ENCODE data around the gene C19orf12. TPM values are rescaled to one million over a fixed set of nuclear protein-coding genes. Genes with fewer than 3 reads are reported as not detected.

Gene C19orf12
- total RNA-seq, 1 experiment from 2014 or later: 15.5 TPM

DNA sequence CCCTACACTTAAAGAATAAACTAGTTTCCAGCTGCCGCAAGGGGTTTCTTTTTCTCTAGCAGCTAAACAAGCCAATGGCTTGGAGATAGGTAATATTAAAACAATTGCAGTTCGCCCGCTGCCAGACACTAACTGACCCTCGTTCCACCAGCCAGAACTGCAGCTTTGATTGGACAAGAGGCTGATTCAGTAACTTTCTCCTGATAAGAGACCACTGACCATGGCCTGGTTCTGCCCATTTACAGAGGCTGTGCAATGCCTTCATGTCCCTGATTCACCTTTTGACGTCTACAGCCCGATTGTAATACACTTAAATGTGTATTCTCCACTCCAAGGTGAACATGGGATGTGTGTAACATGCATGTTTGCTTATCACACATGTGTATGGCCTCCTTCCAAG, 12.8 kb upstream of the C19orf12 start:
- Mint-ChIP-seq H3K36me3 (no peaks in the 10 kb centered on the region), H3K27ac (no peak overlapping the region), H3K27me3 (ENCODE audit: low read depth) (peaks cover 22% of the 10 kb centered on the region), H3K4me3 (no peak overlapping the region), H3K4me1 (peaks cover 15% of the 10 kb centered on the region), H3K9me3 (no peaks in the 10 kb centered on the region)
- no peak for TF ChIP-seq TEAD1 (CRISPR knock-in tag; IDR thresholded peaks at IDR 0.05)
- ChIA-PET POLR2A (no interaction called here), CTCF (interaction anchor here (0.8 to 4.2 kb wide), 7 partner anchors 10 to 145 kb away, joined by 3 to 58 read pairs (median 8); partner anchors contain the start of gene C19orf12)
- no peak for DNase-seq (ENCODE audit: low spot score)
- ATAC-seq: no peak

DNA sequence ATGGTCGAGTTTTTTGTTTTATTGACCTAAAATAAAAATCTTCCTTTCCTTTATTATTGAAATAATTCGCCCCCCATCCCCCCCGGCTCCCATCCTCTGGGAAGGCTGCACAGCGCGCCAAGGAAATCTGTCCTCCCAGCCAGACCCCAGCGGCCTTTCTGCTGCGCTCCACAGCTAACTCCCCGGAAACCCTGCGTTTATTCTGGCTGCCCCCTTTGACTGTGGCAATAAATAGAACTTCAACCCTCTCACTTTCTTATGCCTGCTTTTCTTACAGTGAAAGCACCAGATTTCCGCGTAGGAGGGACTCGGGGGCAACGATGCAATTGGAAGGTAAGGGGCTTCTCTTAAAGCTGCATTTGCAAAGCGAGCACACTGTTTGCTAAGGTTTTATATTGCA, 9.7 kb upstream of the C19orf12 start:
- peak; percentile 24; the same call in 1 of the 2 replicates for ATAC-seq
- Mint-ChIP-seq H3K4me3 (peak overlapping the region; percentile 60), H3K27me3 (ENCODE audit: low read depth) (peaks cover 24% of the 10 kb centered on the region)
- TF ChIP-seq, protein P1, sequence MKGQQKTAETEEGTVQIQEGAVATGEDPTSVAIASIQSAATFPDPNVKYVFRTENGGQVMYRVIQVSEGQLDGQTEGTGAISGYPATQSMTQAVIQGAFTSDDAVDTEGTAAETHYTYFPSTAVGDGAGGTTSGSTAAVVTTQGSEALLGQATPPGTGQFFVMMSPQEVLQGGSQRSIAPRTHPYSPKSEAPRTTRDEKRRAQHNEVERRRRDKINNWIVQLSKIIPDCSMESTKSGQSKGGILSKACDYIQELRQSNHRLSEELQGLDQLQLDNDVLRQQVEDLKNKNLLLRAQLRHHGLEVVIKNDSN (CRISPR knock-in tag; IDR thresholded peaks at IDR 0.05): no peak
- TF ChIP-seq ZNF232 (CRISPR knock-in tag; IDR thresholded peaks at IDR 0.05) (no peak), JAZF1 (CRISPR knock-in tag; IDR thresholded peaks at IDR 0.05) (no peak), KAT7 (CRISPR knock-in tag; IDR thresholded peaks at IDR 0.05; ENCODE audit: borderline replicate concordance) (no peak), FOXK1 (CRISPR knock-in tag; IDR thresholded peaks at IDR 0.05) (no peak), CREM (CRISPR knock-in tag; IDR thresholded peaks at IDR 0.05) (no peak), TCF7 (CRISPR knock-in tag; IDR thresholded peaks at IDR 0.05; ENCODE audit: low read depth) (no peak), NR1H2 (CRISPR knock-in tag; IDR thresholded peaks at IDR 0.05) (no peak), NR2C2 (CRISPR knock-in tag; IDR thresholded peaks at IDR 0.05) (no peak), ZNF317 (CRISPR knock-in tag; IDR thresholded peaks at IDR 0.05; ENCODE audit: borderline replicate concordance, low read depth) (no peak)
- TF ChIP-seq, protein P2, sequence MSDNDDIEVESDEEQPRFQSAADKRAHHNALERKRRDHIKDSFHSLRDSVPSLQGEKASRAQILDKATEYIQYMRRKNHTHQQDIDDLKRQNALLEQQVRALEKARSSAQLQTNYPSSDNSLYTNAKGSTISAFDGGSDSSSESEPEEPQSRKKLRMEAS (CRISPR knock-in tag; IDR thresholded peaks at IDR 0.05): no peak
- TF ChIP-seq, protein P3, sequence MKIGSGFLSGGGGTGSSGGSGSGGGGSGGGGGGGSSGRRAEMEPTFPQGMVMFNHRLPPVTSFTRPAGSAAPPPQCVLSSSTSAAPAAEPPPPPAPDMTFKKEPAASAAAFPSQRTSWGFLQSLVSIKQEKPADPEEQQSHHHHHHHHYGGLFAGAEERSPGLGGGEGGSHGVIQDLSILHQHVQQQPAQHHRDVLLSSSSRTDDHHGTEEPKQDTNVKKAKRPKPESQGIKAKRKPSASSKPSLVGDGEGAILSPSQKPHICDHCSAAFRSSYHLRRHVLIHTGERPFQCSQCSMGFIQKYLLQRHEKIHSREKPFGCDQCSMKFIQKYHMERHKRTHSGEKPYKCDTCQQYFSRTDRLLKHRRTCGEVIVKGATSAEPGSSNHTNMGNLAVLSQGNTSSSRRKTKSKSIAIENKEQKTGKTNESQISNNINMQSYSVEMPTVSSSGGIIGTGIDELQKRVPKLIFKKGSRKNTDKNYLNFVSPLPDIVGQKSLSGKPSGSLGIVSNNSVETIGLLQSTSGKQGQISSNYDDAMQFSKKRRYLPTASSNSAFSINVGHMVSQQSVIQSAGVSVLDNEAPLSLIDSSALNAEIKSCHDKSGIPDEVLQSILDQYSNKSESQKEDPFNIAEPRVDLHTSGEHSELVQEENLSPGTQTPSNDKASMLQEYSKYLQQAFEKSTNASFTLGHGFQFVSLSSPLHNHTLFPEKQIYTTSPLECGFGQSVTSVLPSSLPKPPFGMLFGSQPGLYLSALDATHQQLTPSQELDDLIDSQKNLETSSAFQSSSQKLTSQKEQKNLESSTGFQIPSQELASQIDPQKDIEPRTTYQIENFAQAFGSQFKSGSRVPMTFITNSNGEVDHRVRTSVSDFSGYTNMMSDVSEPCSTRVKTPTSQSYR (CRISPR knock-in tag; IDR thresholded peaks at IDR 0.05): no peak
- TF ChIP-seq, protein P4, sequence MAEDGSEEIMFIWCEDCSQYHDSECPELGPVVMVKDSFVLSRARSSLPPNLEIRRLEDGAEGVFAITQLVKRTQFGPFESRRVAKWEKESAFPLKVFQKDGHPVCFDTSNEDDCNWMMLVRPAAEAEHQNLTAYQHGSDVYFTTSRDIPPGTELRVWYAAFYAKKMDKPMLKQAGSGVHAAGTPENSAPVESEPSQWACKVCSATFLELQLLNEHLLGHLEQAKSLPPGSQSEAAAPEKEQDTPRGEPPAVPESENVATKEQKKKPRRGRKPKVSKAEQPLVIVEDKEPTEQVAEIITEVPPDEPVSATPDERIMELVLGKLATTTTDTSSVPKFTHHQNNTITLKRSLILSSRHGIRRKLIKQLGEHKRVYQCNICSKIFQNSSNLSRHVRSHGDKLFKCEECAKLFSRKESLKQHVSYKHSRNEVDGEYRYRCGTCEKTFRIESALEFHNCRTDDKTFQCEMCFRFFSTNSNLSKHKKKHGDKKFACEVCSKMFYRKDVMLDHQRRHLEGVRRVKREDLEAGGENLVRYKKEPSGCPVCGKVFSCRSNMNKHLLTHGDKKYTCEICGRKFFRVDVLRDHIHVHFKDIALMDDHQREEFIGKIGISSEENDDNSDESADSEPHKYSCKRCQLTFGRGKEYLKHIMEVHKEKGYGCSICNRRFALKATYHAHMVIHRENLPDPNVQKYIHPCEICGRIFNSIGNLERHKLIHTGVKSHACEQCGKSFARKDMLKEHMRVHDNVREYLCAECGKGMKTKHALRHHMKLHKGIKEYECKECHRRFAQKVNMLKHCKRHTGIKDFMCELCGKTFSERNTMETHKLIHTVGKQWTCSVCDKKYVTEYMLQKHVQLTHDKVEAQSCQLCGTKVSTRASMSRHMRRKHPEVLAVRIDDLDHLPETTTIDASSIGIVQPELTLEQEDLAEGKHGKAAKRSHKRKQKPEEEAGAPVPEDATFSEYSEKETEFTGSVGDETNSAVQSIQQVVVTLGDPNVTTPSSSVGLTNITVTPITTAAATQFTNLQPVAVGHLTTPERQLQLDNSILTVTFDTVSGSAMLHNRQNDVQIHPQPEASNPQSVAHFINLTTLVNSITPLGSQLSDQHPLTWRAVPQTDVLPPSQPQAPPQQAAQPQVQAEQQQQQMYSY (CRISPR knock-in tag; IDR thresholded peaks at IDR 0.05): no peak
- TF ChIP-seq, protein P5, sequence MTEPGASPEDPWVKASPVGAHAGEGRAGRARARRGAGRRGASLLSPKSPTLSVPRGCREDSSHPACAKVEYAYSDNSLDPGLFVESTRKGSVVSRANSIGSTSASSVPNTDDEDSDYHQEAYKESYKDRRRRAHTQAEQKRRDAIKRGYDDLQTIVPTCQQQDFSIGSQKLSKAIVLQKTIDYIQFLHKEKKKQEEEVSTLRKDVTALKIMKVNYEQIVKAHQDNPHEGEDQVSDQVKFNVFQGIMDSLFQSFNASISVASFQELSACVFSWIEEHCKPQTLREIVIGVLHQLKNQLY (CRISPR knock-in tag; IDR thresholded peaks at IDR 0.05): no peak
- TF ChIP-seq, protein P6, sequence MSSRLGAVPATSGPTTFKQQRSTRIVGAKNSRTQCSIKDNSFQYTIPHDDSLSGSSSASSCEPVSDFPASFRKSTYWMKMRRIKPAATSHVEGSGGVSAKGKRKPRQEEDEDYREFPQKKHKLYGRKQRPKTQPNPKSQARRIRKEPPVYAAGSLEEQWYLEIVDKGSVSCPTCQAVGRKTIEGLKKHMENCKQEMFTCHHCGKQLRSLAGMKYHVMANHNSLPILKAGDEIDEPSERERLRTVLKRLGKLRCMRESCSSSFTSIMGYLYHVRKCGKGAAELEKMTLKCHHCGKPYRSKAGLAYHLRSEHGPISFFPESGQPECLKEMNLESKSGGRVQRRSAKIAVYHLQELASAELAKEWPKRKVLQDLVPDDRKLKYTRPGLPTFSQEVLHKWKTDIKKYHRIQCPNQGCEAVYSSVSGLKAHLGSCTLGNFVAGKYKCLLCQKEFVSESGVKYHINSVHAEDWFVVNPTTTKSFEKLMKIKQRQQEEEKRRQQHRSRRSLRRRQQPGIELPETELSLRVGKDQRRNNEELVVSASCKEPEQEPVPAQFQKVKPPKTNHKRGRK (CRISPR knock-in tag; IDR thresholded peaks at IDR 0.05; ENCODE audit: borderline replicate concordance): no peak
- TF ChIP-seq, protein P7, sequence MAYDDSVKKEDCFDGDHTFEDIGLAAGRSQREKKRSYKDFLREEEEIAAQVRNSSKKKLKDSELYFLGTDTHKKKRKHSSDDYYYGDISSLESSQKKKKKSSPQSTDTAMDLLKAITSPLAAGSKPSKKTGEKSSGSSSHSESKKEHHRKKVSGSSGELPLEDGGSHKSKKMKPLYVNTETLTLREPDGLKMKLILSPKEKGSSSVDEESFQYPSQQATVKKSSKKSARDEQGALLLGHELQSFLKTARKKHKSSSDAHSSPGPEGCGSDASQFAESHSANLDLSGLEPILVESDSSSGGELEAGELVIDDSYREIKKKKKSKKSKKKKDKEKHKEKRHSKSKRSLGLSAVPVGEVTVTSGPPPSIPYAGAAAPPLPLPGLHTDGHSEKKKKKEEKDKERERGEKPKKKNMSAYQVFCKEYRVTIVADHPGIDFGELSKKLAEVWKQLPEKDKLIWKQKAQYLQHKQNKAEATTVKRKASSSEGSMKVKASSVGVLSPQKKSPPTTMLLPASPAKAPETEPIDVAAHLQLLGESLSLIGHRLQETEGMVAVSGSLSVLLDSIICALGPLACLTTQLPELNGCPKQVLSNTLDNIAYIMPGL (CRISPR knock-in tag; IDR thresholded peaks at IDR 0.05): no peak
- TF ChIP-seq, protein P8, sequence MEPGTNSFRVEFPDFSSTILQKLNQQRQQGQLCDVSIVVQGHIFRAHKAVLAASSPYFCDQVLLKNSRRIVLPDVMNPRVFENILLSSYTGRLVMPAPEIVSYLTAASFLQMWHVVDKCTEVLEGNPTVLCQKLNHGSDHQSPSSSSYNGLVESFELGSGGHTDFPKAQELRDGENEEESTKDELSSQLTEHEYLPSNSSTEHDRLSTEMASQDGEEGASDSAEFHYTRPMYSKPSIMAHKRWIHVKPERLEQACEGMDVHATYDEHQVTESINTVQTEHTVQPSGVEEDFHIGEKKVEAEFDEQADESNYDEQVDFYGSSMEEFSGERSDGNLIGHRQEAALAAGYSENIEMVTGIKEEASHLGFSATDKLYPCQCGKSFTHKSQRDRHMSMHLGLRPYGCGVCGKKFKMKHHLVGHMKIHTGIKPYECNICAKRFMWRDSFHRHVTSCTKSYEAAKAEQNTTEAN (CRISPR knock-in tag; IDR thresholded peaks at IDR 0.05): no peak
- TF ChIP-seq, protein P9, sequence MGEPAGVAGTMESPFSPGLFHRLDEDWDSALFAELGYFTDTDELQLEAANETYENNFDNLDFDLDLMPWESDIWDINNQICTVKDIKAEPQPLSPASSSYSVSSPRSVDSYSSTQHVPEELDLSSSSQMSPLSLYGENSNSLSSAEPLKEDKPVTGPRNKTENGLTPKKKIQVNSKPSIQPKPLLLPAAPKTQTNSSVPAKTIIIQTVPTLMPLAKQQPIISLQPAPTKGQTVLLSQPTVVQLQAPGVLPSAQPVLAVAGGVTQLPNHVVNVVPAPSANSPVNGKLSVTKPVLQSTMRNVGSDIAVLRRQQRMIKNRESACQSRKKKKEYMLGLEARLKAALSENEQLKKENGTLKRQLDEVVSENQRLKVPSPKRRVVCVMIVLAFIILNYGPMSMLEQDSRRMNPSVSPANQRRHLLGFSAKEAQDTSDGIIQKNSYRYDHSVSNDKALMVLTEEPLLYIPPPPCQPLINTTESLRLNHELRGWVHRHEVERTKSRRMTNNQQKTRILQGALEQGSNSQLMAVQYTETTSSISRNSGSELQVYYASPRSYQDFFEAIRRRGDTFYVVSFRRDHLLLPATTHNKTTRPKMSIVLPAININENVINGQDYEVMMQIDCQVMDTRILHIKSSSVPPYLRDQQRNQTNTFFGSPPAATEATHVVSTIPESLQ (CRISPR knock-in tag; IDR thresholded peaks at IDR 0.05): no peak

More for the DNA sequence above, 9.7 kb upstream of the C19orf12 start:
- peaks cover 15% of the 10 kb centered on the region for H3K4me1 Mint-ChIP-seq
- ChIA-PET CTCF (interaction anchor here (0.6 to 2.5 kb wide), 7 partner anchors 8 to 1128 kb away, joined by 3 to 29 read pairs (median 3); no protein-coding TSS in a partner anchor), POLR2A (interaction anchor here (0.6 to 1.2 kb wide), 2 partner anchors 10 to 964 kb away, joined by 3 to 4 read pairs; partner anchors contain the start of gene C19orf12)
- DNase-seq (ENCODE audit: low spot score): no peak
- no peaks in the 10 kb centered on the region for H3K9me3 Mint-ChIP-seq
- H3K27ac Mint-ChIP-seq: no peak overlapping the region
- no peaks in the 10 kb centered on the region for H3K36me3 Mint-ChIP-seq
